Activated CD4-positive, CD25-positive, alpha-beta regulatory T cell treated with anti-CD3 and anti-CD28 coated beads, Interleukin-2, amount 50 U/mL, for 24 hours (primary cell): ENCODE measurements around the gene ABHD6.
"Not testable (repeated sequence)": the region's sequence is repeated elsewhere in the genome, so short reads cannot be mapped to it uniquely, and the experiment has no call there.

Source experiments
- ATAC-seq, 2 donors: fragments of 150-1000 bp; cut with Tn5 transposase; one replicate each; pipeline ENCODE4 v1.10.0; 2021; ENCODE audit warnings: mild to moderate bottlenecking in 1 of 2, moderate library complexity in 1 of 2

ABHD6 gene

GRCh38 chr3:58324391-58325390 lies 87.1 kb downstream of the ABHD6 start:
- ATAC-seq, result peak; percentile 73 to 75

- no peak for ATAC-seq
Measured at GRCh38 chr3:58325525-58325992, 88.0 kb downstream of the ABHD6 start.

GRCh38 chr3:58326267-58326900 lies 88.8 kb downstream of the ABHD6 start:
- ATAC-seq, result no peak

- ATAC-seq, result no peak
Measured at GRCh38 chr3:58329150-58329921, 91.7 kb downstream of the ABHD6 start.

- no peak for ATAC-seq
Measured at GRCh38 chr3:58329922-58330413, 92.4 kb downstream of the ABHD6 start.

- no peak for ATAC-seq
Measured at GRCh38 chr3:58331593-58332152, 94.1 kb downstream of the ABHD6 start.

GRCh38 chr3:58332575-58333188 lies 95.1 kb downstream of the ABHD6 start, which contains the start of gene PXK:
Gene PXK (plus strand): TSS chr3:58332892. CDS start chr3:58332989, 97 bp downstream.
- ATAC-seq, result peak; percentile 95 to 96

- ATAC-seq, result peak; percentile 18 to 23
Measured at GRCh38 chr3:58333206-58334012, 95.8 kb downstream of the ABHD6 start.

- no peak for ATAC-seq
Measured at GRCh38 chr3:58334013-58334321, 96.4 kb downstream of the ABHD6 start.

- ATAC-seq, result no peak
Measured at GRCh38 chr3:58334506-58334884, 96.9 kb downstream of the ABHD6 start.

GRCh38 chr3:58335652-58335947 lies 98.0 kb downstream of the ABHD6 start:
- no peak for ATAC-seq

- ATAC-seq, result no peak
Measured at GRCh38 chr3:58336135-58336882, 98.7 kb downstream of the ABHD6 start.

GRCh38 chr3:58337190-58337589 lies 99.6 kb downstream of the ABHD6 start:
- ATAC-seq, result no peak

GRCh38 chr3:58339146-58339545 lies 101.6 kb downstream of the ABHD6 start:
- not testable (repeated sequence) for ATAC-seq

- ATAC-seq, result no peak
Measured at GRCh38 chr3:58340594-58341244, 103.1 kb downstream of the ABHD6 start.

GRCh38 chr3:58341376-58341775 lies 103.8 kb downstream of the ABHD6 start:
- no peak for ATAC-seq

GRCh38 chr3:58342676-58343075 lies 105.1 kb downstream of the ABHD6 start:
- no peak for ATAC-seq
